Measurements from ENCODE around the gene TMA7B.

DNA sequence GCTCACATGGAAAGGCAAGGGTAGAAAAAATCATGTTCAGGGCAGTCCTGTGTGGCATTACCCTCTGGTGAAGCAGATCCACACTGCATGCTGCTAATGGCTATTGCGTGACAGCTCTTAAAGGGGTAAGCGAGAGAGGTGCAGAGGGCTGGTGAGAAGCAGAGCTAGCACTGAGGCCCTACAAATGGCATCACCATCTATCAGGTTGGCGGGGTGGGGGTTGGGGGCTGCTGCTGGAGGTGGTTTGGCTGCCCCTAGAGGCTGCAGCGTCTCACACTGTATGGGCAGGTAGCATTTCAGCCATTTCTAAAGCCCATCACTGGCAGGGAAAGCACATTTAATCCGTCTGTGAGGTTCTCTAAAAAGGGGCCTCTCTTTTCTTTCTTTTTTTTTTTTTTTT lies 16.9 kb upstream of the TMA7B start:
- TF ChIP-seq POLR2A (IDR thresholded peaks at IDR 0.05; ENCODE audit: low read depth, low read length), result no peak
- TF ChIP-seq CTCF (IDR thresholded peaks at IDR 0.05; ENCODE audit: extremely low read depth in 1 of 2, insufficient read depth in 1 of 2, low read depth in 1 of 2, low read length in 2 of 2), result peak in 1 of 2 donors; percentile 3

Measured in endothelial cell of umbilical vein (primary cell).